Lung (tissue), 12 donors: ENCODE measurements around the gene LYPD6. TPM values are rescaled to one million over a fixed set of nuclear protein-coding genes. Genes with fewer than 3 reads are reported as not detected.

ENCODE experiments used
- ATAC-seq: fragments of 200-7000 bp; cut with Tn5 transposase; one replicate; pipeline ENCODE4 v1.9.1; 2020; ENCODE audit warnings: moderate number of reproducible peaks; ENCODE audit not compliant: insufficient read depth, low FRiP score
- DNase-seq, 3 donors: peaks; one replicate each; pipeline ENCODE4 v3.0.0-alpha.2; 2013 to 2017
- H3K27ac ChIP-seq, 2 donors: one replicate each; pipeline ENCODE4 v1.5.1; 2013; ENCODE audit warnings: mild to moderate bottlenecking in 2 of 2, moderate library complexity in 2 of 2, control low read depth in 1 of 2, inconsistent platforms in 1 of 2, low read depth in 1 of 2, low read length in 1 of 2
- H3K27me3 ChIP-seq, 3 donors: one replicate each; pipeline ENCODE4 v1.5.1; 2013; ENCODE audit warnings: low read length in 2 of 3; ENCODE audit not compliant: control insufficient read depth in 3 of 3, insufficient read depth in 3 of 3
- H3K36me3 ChIP-seq, 4 donors: one replicate each; pipeline ENCODE4 v1.5.1; 2013; ENCODE audit warnings: low read length in 4 of 4, mild to moderate bottlenecking in 1 of 4, moderate library complexity in 1 of 4; ENCODE audit not compliant: control insufficient read depth in 4 of 4, insufficient read depth in 4 of 4
- H3K4me1 ChIP-seq, 5 donors: one replicate each; pipeline ENCODE4 v1.5.1; 2013; ENCODE audit warnings: low read length in 5 of 5, mild to moderate bottlenecking in 2 of 5, moderate library complexity in 1 of 5; ENCODE audit not compliant: control insufficient read depth in 5 of 5, insufficient read depth in 5 of 5
- H3K4me3 ChIP-seq: one replicate; pipeline ENCODE4 v1.5.1; 2013; ENCODE audit warnings: mild to moderate bottlenecking, control low read depth, moderate library complexity
- H3K9ac ChIP-seq, 2 donors: one replicate each; pipeline ENCODE4 v1.5.1; 2013; ENCODE audit warnings: low read length in 2 of 2, control low read depth in 1 of 2; ENCODE audit not compliant: insufficient read depth in 1 of 2
- H3K9me3 ChIP-seq, 4 donors: one replicate each; pipeline ENCODE4 v1.5.1; 2013; ENCODE audit warnings: low read length in 3 of 4, mild to moderate bottlenecking in 1 of 4, moderate library complexity in 1 of 4; ENCODE audit not compliant: control insufficient read depth in 4 of 4, insufficient read depth in 3 of 4
- CTCF ChIP-seq: IDR thresholded peaks from 2 replicates; pipeline ENCODE4 v1.5.1; 2012; ENCODE audit warnings: mild to moderate bottlenecking; ENCODE audit errors: control extremely low read depth, extremely low read depth
- WGBS, 2 donors: extraction: QIAGEN DNeasy Blood & Tissue Kit; methylation state at CpG; one replicate each; pipeline ENCODE4 v1.1.7; 2013; 5-methylcytosine and 5-hydroxymethylcytosine counted together
- polyA plus RNA-seq, 2 donors: library from polyadenylated mRNA; stranded (reverse); fragments of 200-250 nt; gene quantifications; one replicate each; pipeline ENCODE4 v1.2.1, GENCODE V29; 2013
- total RNA-seq, 2 donors: library from RNA; depleted of rRNA in 1 of 2; stranded (reverse); fragments of >200 nt in 1 of 2; gene quantifications; one replicate each; pipeline ENCODE4 v1.2.1, GENCODE V29; 2014 to 2021
- donor health status: control.
- donor health status: control.
- donor health status: Bipolar disorder and iron deficiency.
- donor health status: healthy.
- donor health status: DM: yes; HTN: yes; CAD: no.

LYPD6 gene
- total and polyA plus RNA-seq, 4 donors = 0.16 to 6.3 (median 0.48) TPM

- no peak for DNase-seq
- no peak overlapping the region for H3K4me3 ChIP-seq
- no peak for TF ChIP-seq CTCF
- ATAC-seq = no peak
- no peak overlapping the region for H3K27ac ChIP-seq
- H3K9me3 ChIP-seq = peaks cover 0 to 1% (median 0%) of the 10 kb centered on the region in 4 donors
- H3K27me3 ChIP-seq = peaks cover 0 to 25% (median 0%) of the 10 kb centered on the region in 3 donors
- 71 to 72% methylated on average over 3 of the region's 3 CpGs for WGBS, 2 donors
- H3K36me3 ChIP-seq = peaks cover 0 to 8% (median 2%) of the 10 kb centered on the region in 4 donors
- H3K9ac ChIP-seq = no peak overlapping the region
- H3K4me1 ChIP-seq = peaks cover 0 to 6% (median 0%) of the 10 kb centered on the region in 5 donors
Measured at GRCh38 chr2:149451417-149452165, 121.2 kb downstream of the LYPD6 start.

- Histone ChIP-seq H3K4me3 (no peak overlapping the region), H3K9me3 (peaks cover 0 to 7% (median 5%) of the 10 kb centered on the region in 4 donors), H3K4me1 (no peaks in the 10 kb centered on the region), H3K9ac (no peak overlapping the region), H3K27me3 (no peaks in the 10 kb centered on the region), H3K27ac (no peak overlapping the region), H3K36me3 (peaks cover 0 to 13% (median 0%) of the 10 kb centered on the region in 4 donors)
- 83 to 84% methylated on average over 2 of the region's 2 CpGs for WGBS, 2 donors
- no peak for ATAC-seq
- TF ChIP-seq CTCF = no peak
- no peak for DNase-seq
Measured at GRCh38 chr2:149456285-149456684, 125.9 kb downstream of the LYPD6 start.

GRCh38 chr2:149458502-149458901, 128.1 kb downstream of the LYPD6 start:
- Histone ChIP-seq H3K36me3 (peaks cover 0 to 9% (median 0%) of the 10 kb centered on the region in 4 donors), H3K9me3 (peaks cover 4 to 11% (median 6%) of the 10 kb centered on the region in 4 donors), H3K27ac (no peak overlapping the region), H3K27me3 (no peaks in the 10 kb centered on the region), H3K9ac (no peak overlapping the region), H3K4me1 (no peaks in the 10 kb centered on the region), H3K4me3 (no peak overlapping the region)
- DNase-seq (no peak), ATAC-seq (no peak)
- no peak for TF ChIP-seq CTCF
